Lower leg skin (tissue), 3 donors: ENCODE measurements around the gene DGLUCY.

Source experiments
- POLR2A ChIP-seq, 2 donors: fragments of 450-650 bp; IDR thresholded peaks; one replicate each; pipeline ENCODE4 v1.6.1; 2016 to 2017; ENCODE audit warnings: antibody characterized with exemption in 2 of 2, mild to moderate bottlenecking in 1 of 2, moderate library complexity in 1 of 2
- TF ChIP-seq, protein P1 (sequence below), 3 donors: fragments of 450-650 bp; IDR thresholded peaks; one replicate each; pipeline ENCODE4 v1.5.1; 2016; ENCODE audit warnings: antibody characterized with exemption in 3 of 3, mild to moderate bottlenecking in 3 of 3, moderate library complexity in 2 of 3

DNA sequence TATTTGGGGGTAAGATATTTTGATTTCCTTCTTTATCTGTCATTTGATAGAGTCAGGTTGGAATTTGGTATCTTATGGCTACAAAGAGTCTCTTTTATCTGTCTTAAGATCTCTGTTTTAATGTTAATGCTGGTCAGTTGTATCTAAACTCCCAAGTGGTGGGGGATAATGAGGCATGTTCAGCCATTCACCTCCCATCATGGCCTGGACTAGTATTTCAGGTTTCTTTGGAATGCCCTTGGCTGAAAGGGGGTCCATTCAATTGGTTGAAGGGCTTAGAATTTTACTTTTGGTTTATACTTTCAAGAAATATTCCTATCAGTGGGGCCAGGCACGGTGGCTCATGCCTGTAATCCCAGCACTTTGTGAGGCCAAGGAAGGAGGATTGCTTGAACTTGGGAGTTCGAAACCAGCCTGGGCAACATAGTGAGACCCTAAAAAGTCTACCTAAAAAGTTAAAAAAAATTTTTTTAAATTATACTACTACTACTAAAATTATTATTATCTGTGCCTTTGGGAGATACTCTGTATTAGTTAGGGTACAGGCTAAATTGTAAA, 4.7 kb downstream of the DGLUCY start:
- TF ChIP-seq, protein P1, sequence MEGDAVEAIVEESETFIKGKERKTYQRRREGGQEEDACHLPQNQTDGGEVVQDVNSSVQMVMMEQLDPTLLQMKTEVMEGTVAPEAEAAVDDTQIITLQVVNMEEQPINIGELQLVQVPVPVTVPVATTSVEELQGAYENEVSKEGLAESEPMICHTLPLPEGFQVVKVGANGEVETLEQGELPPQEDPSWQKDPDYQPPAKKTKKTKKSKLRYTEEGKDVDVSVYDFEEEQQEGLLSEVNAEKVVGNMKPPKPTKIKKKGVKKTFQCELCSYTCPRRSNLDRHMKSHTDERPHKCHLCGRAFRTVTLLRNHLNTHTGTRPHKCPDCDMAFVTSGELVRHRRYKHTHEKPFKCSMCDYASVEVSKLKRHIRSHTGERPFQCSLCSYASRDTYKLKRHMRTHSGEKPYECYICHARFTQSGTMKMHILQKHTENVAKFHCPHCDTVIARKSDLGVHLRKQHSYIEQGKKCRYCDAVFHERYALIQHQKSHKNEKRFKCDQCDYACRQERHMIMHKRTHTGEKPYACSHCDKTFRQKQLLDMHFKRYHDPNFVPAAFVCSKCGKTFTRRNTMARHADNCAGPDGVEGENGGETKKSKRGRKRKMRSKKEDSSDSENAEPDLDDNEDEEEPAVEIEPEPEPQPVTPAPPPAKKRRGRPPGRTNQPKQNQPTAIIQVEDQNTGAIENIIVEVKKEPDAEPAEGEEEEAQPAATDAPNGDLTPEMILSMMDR (IDR thresholded peaks at IDR 0.05) = no peak
- TF ChIP-seq POLR2A (IDR thresholded peaks at IDR 0.05) = no peak
